ENCODE measurements around the gene KCTD6.

DNA sequence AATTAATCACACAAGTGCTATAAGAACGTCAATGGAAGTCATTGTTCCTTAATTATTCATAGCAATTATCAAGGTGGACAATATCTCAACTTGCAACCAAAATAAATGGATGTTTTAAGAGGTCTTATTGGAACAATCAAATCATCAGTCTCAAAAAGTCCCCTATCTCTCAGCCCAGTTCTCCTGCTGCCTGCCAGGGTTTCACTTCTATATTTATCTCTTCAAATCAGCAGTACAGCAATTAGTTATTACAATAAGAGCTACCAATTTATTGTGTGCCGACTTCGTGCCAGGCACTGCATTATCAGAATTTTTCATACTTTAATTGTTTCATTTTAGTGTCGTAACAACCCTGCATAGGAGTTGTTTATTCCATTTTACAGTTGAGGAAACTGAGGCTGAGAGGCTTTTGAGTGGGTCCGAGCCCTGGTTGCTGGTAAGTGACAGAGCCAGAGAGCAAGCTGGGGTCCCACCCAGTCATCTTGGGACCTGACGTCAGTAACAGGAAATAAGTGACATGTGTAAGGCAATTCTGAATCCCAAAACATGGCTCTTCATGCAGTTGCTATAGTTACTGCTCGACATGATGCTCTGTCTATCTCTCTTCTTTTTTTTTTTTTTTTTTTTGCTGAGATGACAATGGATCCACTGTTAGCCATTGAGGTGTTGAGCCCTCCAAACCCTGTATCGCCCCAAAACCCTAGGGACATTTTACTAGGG, 8.8 kb upstream of the KCTD6 start:
- TF ChIP-seq, protein P1, sequence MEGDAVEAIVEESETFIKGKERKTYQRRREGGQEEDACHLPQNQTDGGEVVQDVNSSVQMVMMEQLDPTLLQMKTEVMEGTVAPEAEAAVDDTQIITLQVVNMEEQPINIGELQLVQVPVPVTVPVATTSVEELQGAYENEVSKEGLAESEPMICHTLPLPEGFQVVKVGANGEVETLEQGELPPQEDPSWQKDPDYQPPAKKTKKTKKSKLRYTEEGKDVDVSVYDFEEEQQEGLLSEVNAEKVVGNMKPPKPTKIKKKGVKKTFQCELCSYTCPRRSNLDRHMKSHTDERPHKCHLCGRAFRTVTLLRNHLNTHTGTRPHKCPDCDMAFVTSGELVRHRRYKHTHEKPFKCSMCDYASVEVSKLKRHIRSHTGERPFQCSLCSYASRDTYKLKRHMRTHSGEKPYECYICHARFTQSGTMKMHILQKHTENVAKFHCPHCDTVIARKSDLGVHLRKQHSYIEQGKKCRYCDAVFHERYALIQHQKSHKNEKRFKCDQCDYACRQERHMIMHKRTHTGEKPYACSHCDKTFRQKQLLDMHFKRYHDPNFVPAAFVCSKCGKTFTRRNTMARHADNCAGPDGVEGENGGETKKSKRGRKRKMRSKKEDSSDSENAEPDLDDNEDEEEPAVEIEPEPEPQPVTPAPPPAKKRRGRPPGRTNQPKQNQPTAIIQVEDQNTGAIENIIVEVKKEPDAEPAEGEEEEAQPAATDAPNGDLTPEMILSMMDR (conservative IDR thresholded peaks at IDR 0.05; ENCODE audit: low read depth, low read length) = no peak
- TF ChIP-seq POLR2A (IDR thresholded peaks at IDR 0.05; ENCODE audit: low read depth, low read length) (no peak), CHD1 (IDR thresholded peaks at IDR 0.05; ENCODE audit: low read depth, low read length) (no peak), FOS (IDR thresholded peaks at IDR 0.05; ENCODE audit: low read depth, low read length) (no peak), SMC3 (IDR thresholded peaks at IDR 0.05; ENCODE audit: low read depth, low read length) (no peak), MAZ (IDR thresholded peaks at IDR 0.05; ENCODE audit: borderline replicate concordance, low read depth, low read length) (no peak), MXI1 (IDR thresholded peaks at IDR 0.05; ENCODE audit: borderline replicate concordance, low read depth, low read length) (no peak), BHLHE40 (IDR thresholded peaks at IDR 0.05; ENCODE audit: low read depth, low read length) (no peak), CEBPB (IDR thresholded peaks at IDR 0.05; ENCODE audit: low read depth, low read length) (no peak), RCOR1 (IDR thresholded peaks at IDR 0.05; ENCODE audit: insufficient replicate concordance, low read length) (no peak), MAFK (IDR thresholded peaks at IDR 0.05; ENCODE audit: low read depth, low read length) (no peak), RFX5 (IDR thresholded peaks at IDR 0.05; ENCODE audit: low read depth, low read length) (no peak), NFE2L2 (IDR thresholded peaks at IDR 0.05; ENCODE audit: low read depth, low read length) (no peak), RAD21 (IDR thresholded peaks at IDR 0.05; ENCODE audit: low read length) (no peak)

Data from IMR-90 (cell line).